HepG2 (cell line): ENCODE measurements around the gene GAN. TPM values are rescaled to one million over a fixed set of nuclear protein-coding genes. Genes with fewer than 3 reads are reported as not detected.

Experiments used
- ARHGAP35 ChIP-seq: sonication (generic); formaldehyde crosslinking; IDR thresholded peaks from 2 replicates; pipeline ENCODE4 v1.9.0; 2022; ENCODE audit warnings: mild to moderate bottlenecking, inconsistent platforms, moderate library complexity, missing genetic modification reagents, borderline replicate concordance
- DR1 ChIP-seq: sonication (generic); formaldehyde crosslinking; IDR thresholded peaks from 2 replicates; pipeline ENCODE4 v1.8.0; 2021; ENCODE audit warnings: mild to moderate bottlenecking, missing genetic modification reagents, inconsistent platforms
- EEA1 ChIP-seq: sonication (generic); formaldehyde crosslinking; IDR thresholded peaks from 2 replicates; pipeline ENCODE4 v1.5.1; 2020; ENCODE audit warnings: mild to moderate bottlenecking, missing genetic modification reagents, borderline replicate concordance
- GPN1 ChIP-seq: sonication (generic); formaldehyde crosslinking; IDR thresholded peaks from 2 replicates; pipeline ENCODE4 v1.5.1; 2020; ENCODE audit warnings: missing genetic modification reagents, borderline replicate concordance
- ISX ChIP-seq: sonication (generic); formaldehyde crosslinking; conservative IDR thresholded peaks from 2 replicates; pipeline ENCODE4 v1.5.0; 2020; ENCODE audit warnings: missing genetic modification reagents
- KAT8 ChIP-seq: IDR thresholded peaks from 2 replicates; pipeline ENCODE4 v1.6.1; 2016; ENCODE audit warnings: missing genetic modification reagents, missing compliant biosample characterization
- KDM4B ChIP-seq: sonication (generic); formaldehyde crosslinking; IDR thresholded peaks from 2 replicates; pipeline ENCODE4 v1.4.0; 2020; ENCODE audit warnings: missing genetic modification reagents
- MAFF ChIP-seq: IDR thresholded peaks from 2 replicates; pipeline ENCODE4 v1.6.1; 2011; ENCODE audit warnings: low read depth, low read length, improper control_type of control experiment
- MTF2 ChIP-seq: sonication (generic); formaldehyde crosslinking; IDR thresholded peaks from 2 replicates; pipeline ENCODE4 v1.5.0; 2020; ENCODE audit warnings: missing genetic modification reagents, borderline replicate concordance
- PHF5A ChIP-seq: IDR thresholded peaks from one replicate; pipeline ENCODE4 v1.6.1; 2018; ENCODE audit warnings: low read depth, missing genetic modification reagents; ENCODE audit not compliant: unreplicated experiment
- PRMT3 ChIP-seq: sonication (generic); formaldehyde crosslinking; IDR thresholded peaks from 2 replicates; pipeline ENCODE4 v1.8.1; 2022; ENCODE audit warnings: low read depth, mild to moderate bottlenecking, moderate library complexity, missing genetic modification reagents, borderline replicate concordance
- SOX5 ChIP-seq: IDR thresholded peaks from 2 replicates; pipeline ENCODE4 v1.6.1; 2016; ENCODE audit warnings: borderline replicate concordance
- ZNF143 ChIP-seq: sonication (generic); formaldehyde crosslinking; IDR thresholded peaks from 2 replicates; pipeline ENCODE4 v1.4.0; 2020; ENCODE audit warnings: missing genetic modification reagents
- ZNF17 ChIP-seq: sonication (generic); formaldehyde crosslinking; IDR thresholded peaks from 2 replicates; pipeline ENCODE4 v1.5.0; 2020; ENCODE audit warnings: mild to moderate bottlenecking, missing genetic modification reagents
- ZNF253 ChIP-seq: sonication (generic); formaldehyde crosslinking; IDR thresholded peaks from 2 replicates; pipeline ENCODE4 v1.8.0; 2022; ENCODE audit warnings: mild to moderate bottlenecking, missing genetic modification reagents, borderline replicate concordance
- ZNF335 ChIP-seq: sonication (generic); formaldehyde crosslinking; IDR thresholded peaks from 2 replicates; pipeline ENCODE4 v1.4.0; 2020; ENCODE audit warnings: missing genetic modification reagents
- ZNF547 ChIP-seq: sonication (generic); formaldehyde crosslinking; IDR thresholded peaks from 2 replicates; pipeline ENCODE4 v1.5.1; 2020; ENCODE audit warnings: mild to moderate bottlenecking, missing genetic modification reagents
- ZNF567 ChIP-seq: sonication (generic); formaldehyde crosslinking; IDR thresholded peaks from 2 replicates; pipeline ENCODE4 v1.8.1; 2023; ENCODE audit warnings: mild to moderate bottlenecking, missing genetic modification reagents, borderline replicate concordance
- ZNF713 ChIP-seq: sonication (generic); formaldehyde crosslinking; IDR thresholded peaks from 2 replicates; pipeline ENCODE4 v1.4.0; 2020; ENCODE audit warnings: mild to moderate bottlenecking, missing genetic modification reagents
- ZNF777 ChIP-seq: sonication (generic); formaldehyde crosslinking; IDR thresholded peaks from 2 replicates; pipeline ENCODE4 v1.4.0; 2020; ENCODE audit warnings: missing genetic modification reagents
- ZNF792 ChIP-seq: IDR thresholded peaks from 2 replicates; pipeline ENCODE4 v1.6.1; 2016
- ZNF816 ChIP-seq: sonication (generic); formaldehyde crosslinking; IDR thresholded peaks from 2 replicates; pipeline ENCODE4 v1.8.0; 2022; ENCODE audit warnings: missing genetic modification reagents, mild to moderate bottlenecking, borderline replicate concordance
- polyA plus RNA-seq, 8 experiments: library from polyadenylated mRNA; depleted of rRNA in 3 of 8; stranded (reverse) in 7 of 8; unstranded in 1 of 8; fragments of >200 nt; fragmentation: Illumina TruSeq in 4 of 8; extraction: Trizol in 4 of 8; gene quantifications; 2 replicates each; pipeline versions ENCODE4 v1.2.1 to v1.2.3, GENCODE V29; 2011 to 2016; ENCODE audit warnings: low read depth in 4 of 8, missing spikeins in 1 of 8, mixed read lengths in 1 of 8; ENCODE audit not compliant: insufficient read depth in 1 of 8
- total RNA-seq, 5 experiments: library from RNA; depleted of rRNA; stranded (reverse); fragments of >200 nt; fragmentation: Illumina TruSeq; extraction: Trizol; gene quantifications; 2 replicates each; pipeline ENCODE4 v1.2.3, GENCODE V29; 2016; ENCODE audit warnings: low read depth in 1 of 5
- TF ChIP-seq, protein P1 (sequence below): IDR thresholded peaks from 2 replicates; pipeline ENCODE4 v1.6.1; 2016
- TF ChIP-seq, protein P2 (sequence below): sonication (generic); formaldehyde crosslinking; IDR thresholded peaks from 2 replicates; pipeline ENCODE4 v1.4.0; 2020; ENCODE audit warnings: missing genetic modification reagents
- TF ChIP-seq, protein P3 (sequence below): sonication (generic); formaldehyde crosslinking; IDR thresholded peaks from 2 replicates; pipeline ENCODE4 v1.8.0; 2022; ENCODE audit warnings: mild to moderate bottlenecking, missing genetic modification reagents

GAN gene
- total and polyA plus RNA-seq, 2 of the 13 experiments (the other 11 are each of a cell fraction or from before 2014, with no cell fraction given): 4.3 to 11.0 TPM

DNA sequence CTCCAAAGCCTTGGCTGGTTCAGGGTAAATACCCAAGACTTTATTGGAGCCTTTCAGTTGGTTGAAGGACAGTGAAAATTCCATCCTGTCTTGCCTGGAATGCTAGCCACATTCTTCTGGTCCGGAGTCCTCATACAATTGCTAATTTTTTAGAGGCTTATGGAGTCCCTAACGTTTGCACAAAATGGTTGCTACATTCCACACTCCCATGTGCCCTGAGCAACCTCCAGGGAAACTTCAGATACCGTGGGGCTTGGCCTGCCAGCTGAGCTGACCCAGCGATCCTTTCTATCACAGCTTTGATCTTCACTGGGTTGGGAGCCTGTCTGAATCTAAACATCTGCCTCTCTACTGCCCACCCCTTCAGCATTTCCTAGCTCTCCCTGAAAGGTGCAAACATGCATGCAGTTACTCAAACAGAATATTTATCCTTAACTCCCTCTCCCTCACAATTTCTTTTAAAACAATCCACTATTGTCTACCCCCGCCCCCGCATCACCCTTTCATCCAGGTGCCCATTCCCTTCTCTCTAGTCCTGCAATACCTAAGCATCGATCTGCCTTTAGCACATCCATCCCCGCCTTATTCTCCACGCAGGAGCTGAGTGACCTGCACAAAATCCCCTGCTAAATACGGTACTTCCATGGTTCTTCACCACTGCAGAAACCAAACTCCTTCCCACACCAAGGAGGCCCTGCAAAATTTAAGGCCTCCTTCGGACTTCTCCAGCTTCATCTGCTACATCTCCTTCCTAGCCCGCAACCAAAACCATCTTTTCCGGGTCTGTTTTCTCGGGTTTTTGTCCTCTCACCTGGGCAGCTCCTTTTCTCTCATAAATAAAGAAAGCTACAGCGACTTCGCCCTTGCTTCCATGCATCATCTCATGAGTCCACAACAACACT, 810 bp upstream of the GAN start (continued):
- TF ChIP-seq ZNF17 (no peak), ARHGAP35 (CRISPR knock-in tag) (0 out of 2 replicates have a peak, but pooled peaks have one; percentile 18), MAFF (no peak), ZNF335 (no peak), ZNF143 (no peak), MTF2 (CRISPR knock-in tag) (no peak), ZNF792 (CRISPR knock-in tag) (no peak), PRMT3 (CRISPR knock-in tag) (no peak), ZNF567 (CRISPR knock-in tag) (no peak), KAT8 (peak; percentile 45; the same call in 1 of the 2 replicates), ZNF547 (CRISPR knock-in tag) (no peak), EEA1 (CRISPR knock-in tag) (no peak), ISX (CRISPR knock-in tag) (0 out of 2 replicates have a peak, but pooled peaks have one; percentile 14), DR1 (CRISPR knock-in tag) (no peak), PHF5A (CRISPR knock-in tag) (no peak), ZNF777 (no peak), ZNF713 (CRISPR knock-in tag) (no peak), KDM4B (CRISPR knock-in tag) (no peak), SOX5 (CRISPR knock-in tag) (peak; percentile 25; the same call in 1 of the 2 replicates), GPN1 (no peak), ZNF816 (CRISPR knock-in tag) (0 out of 2 replicates have a peak, but pooled peaks have one; percentile 5), ZNF253 (CRISPR knock-in tag) (no peak)
- TF ChIP-seq, protein P1, sequence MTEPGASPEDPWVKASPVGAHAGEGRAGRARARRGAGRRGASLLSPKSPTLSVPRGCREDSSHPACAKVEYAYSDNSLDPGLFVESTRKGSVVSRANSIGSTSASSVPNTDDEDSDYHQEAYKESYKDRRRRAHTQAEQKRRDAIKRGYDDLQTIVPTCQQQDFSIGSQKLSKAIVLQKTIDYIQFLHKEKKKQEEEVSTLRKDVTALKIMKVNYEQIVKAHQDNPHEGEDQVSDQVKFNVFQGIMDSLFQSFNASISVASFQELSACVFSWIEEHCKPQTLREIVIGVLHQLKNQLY (CRISPR knock-in tag): no peak
- TF ChIP-seq, protein P2, sequence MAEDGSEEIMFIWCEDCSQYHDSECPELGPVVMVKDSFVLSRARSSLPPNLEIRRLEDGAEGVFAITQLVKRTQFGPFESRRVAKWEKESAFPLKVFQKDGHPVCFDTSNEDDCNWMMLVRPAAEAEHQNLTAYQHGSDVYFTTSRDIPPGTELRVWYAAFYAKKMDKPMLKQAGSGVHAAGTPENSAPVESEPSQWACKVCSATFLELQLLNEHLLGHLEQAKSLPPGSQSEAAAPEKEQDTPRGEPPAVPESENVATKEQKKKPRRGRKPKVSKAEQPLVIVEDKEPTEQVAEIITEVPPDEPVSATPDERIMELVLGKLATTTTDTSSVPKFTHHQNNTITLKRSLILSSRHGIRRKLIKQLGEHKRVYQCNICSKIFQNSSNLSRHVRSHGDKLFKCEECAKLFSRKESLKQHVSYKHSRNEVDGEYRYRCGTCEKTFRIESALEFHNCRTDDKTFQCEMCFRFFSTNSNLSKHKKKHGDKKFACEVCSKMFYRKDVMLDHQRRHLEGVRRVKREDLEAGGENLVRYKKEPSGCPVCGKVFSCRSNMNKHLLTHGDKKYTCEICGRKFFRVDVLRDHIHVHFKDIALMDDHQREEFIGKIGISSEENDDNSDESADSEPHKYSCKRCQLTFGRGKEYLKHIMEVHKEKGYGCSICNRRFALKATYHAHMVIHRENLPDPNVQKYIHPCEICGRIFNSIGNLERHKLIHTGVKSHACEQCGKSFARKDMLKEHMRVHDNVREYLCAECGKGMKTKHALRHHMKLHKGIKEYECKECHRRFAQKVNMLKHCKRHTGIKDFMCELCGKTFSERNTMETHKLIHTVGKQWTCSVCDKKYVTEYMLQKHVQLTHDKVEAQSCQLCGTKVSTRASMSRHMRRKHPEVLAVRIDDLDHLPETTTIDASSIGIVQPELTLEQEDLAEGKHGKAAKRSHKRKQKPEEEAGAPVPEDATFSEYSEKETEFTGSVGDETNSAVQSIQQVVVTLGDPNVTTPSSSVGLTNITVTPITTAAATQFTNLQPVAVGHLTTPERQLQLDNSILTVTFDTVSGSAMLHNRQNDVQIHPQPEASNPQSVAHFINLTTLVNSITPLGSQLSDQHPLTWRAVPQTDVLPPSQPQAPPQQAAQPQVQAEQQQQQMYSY: 0 out of 2 replicates have a peak, but pooled peaks have one; percentile 19
- TF ChIP-seq, protein P3, sequence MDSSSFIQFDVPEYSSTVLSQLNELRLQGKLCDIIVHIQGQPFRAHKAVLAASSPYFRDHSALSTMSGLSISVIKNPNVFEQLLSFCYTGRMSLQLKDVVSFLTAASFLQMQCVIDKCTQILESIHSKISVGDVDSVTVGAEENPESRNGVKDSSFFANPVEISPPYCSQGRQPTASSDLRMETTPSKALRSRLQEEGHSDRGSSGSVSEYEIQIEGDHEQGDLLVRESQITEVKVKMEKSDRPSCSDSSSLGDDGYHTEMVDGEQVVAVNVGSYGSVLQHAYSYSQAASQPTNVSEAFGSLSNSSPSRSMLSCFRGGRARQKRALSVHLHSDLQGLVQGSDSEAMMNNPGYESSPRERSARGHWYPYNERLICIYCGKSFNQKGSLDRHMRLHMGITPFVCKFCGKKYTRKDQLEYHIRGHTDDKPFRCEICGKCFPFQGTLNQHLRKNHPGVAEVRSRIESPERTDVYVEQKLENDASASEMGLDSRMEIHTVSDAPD (CRISPR knock-in tag): no peak
